GM21576 (cell line): ENCODE results near the gene LIPK.
"Not testable (repeated sequence)": the region's sequence is repeated elsewhere in the genome, so short reads cannot be mapped to it uniquely, and the experiment has no call there.

Experiments
- ATAC-seq: cut with Tn5 transposase; IDR thresholded peaks from one replicate; pipeline ENCODE4 v1.9.1; 2021; ENCODE audit warnings: mild to moderate bottlenecking, moderate library complexity; ENCODE audit not compliant: unreplicated experiment

LIPK gene

GRCh38 chr10:88715517-88715916, 9.5 kb downstream of the LIPK start:
- ATAC-seq = no peak

GRCh38 chr10:88721392-88721791, 15.3 kb downstream of the LIPK start:
- ATAC-seq = no peak

GRCh38 chr10:88725798-88726197, 19.7 kb downstream of the LIPK start:
- ATAC-seq = no peak

- no peak for ATAC-seq
Observed at GRCh38 chr10:88728107-88728763, 22.2 kb downstream of the LIPK start.

- no peak for ATAC-seq
Observed at GRCh38 chr10:88730864-88731263, 24.8 kb downstream of the LIPK start.

- ATAC-seq = no peak
Observed at GRCh38 chr10:88731296-88731695, 25.2 kb downstream of the LIPK start.

- ATAC-seq = no peak
Observed at GRCh38 chr10:88733215-88733614, 27.2 kb downstream of the LIPK start.

GRCh38 chr10:88735661-88736060, 29.6 kb downstream of the LIPK start:
- no peak for ATAC-seq

- not testable (repeated sequence) for ATAC-seq
Observed at GRCh38 chr10:88741921-88742320, 35.9 kb downstream of the LIPK start.

- no peak for ATAC-seq
Observed at GRCh38 chr10:88742448-88742847, 36.4 kb downstream of the LIPK start.

GRCh38 chr10:88744002-88744401, 38.0 kb downstream of the LIPK start:
- ATAC-seq = no peak

GRCh38 chr10:88745633-88746032, 39.6 kb downstream of the LIPK start:
- no peak for ATAC-seq

- no peak for ATAC-seq
Observed at GRCh38 chr10:88754287-88754686, 48.2 kb downstream of the LIPK start.

- ATAC-seq = no peak
Observed at GRCh38 chr10:88755753-88756152, 49.7 kb downstream of the LIPK start.

- no peak for ATAC-seq
Observed at GRCh38 chr10:88756660-88757059, 50.6 kb downstream of the LIPK start.

GRCh38 chr10:88759366-88760101, 53.5 kb downstream of the LIPK start, which contains the start of gene LIPN:
Gene LIPN (plus strand): TSS chr10:88760020. CDS start chr10:88761406, 1,386 bp downstream.
- no peak for ATAC-seq

GRCh38 chr10:88762906-88763305, 56.9 kb downstream of the LIPK start:
- ATAC-seq = no peak

GRCh38 chr10:88763441-88763840, 57.4 kb downstream of the LIPK start:
- no peak for ATAC-seq

- no peak for ATAC-seq
Observed at GRCh38 chr10:88764110-88764509, 58.1 kb downstream of the LIPK start.

- ATAC-seq = no peak
Observed at GRCh38 chr10:88765816-88766215, 59.8 kb downstream of the LIPK start.

- ATAC-seq = no peak
Observed at GRCh38 chr10:88769384-88769783, 63.3 kb downstream of the LIPK start.

GRCh38 chr10:88781206-88781605, 75.2 kb downstream of the LIPK start:
- ATAC-seq = no peak
